OCI-LY7 (cell line): Measurements from ENCODE around the gene DLAT. TPM values are rescaled to one million over a fixed set of nuclear protein-coding genes. Genes with fewer than 3 reads are reported as not detected.
"Not testable (repeated sequence)": the region's sequence is repeated elsewhere in the genome, so short reads cannot be mapped to it uniquely, and the experiment has no call there.

Experiments used
- BruUV-seq: library from RNA; stranded (reverse); fragments of 400-500 nt; replicated peaks from 2 replicates; lab custom pipeline; 2021; lab: Mats Ljungman, UMichigan
- CTCF ChIA-PET: fragments of 300-600 bp; sonication (Branson Sonifier 250); formaldehyde crosslinking; loops from one replicate; lab custom pipeline; 2022; ENCODE audit warnings: antibody characterized with exemption; ENCODE audit not compliant: unreplicated experiment; lab: Charles Lee
- POLR2A ChIA-PET: fragments of 300-600 bp; sonication (Branson Sonifier 250); formaldehyde crosslinking; loops from one replicate; lab custom pipeline; 2022; ENCODE audit warnings: antibody characterized with exemption; lab: Charles Lee
- DNase-seq: peaks from one replicate; pipeline ENCODE4 v3.0.0-alpha.2; 2015; ENCODE audit warnings: low spot score
- H2AFZ ChIP-seq: fragments of 200-600 bp; sonication (generic), shearing (Covaris generic); 2 replicates; pipeline ENCODE4 v1.6.1; 2014; ENCODE audit warnings: mild to moderate bottlenecking, antibody characterized with exemption, low read length, moderate library complexity
- H3K27ac ChIP-seq: fragments of 200-600 bp; sonication (generic); 2 replicates; pipeline ENCODE4 v1.5.1; 2014; ENCODE audit warnings: mixed run types, low read depth, mild to moderate bottlenecking, moderate library complexity, low read length, inconsistent platforms; ENCODE audit not compliant: poor library complexity, severe bottlenecking
- H3K36me3 ChIP-seq: fragments of 200-600 bp; sonication (generic); 2 replicates; pipeline ENCODE4 v1.6.1; 2014; ENCODE audit warnings: mild to moderate bottlenecking, antibody characterized with exemption, low read length, moderate library complexity, mixed read lengths; ENCODE audit not compliant: insufficient read depth
- H3K4me1 ChIP-seq: fragments of 200-600 bp; sonication (generic); 2 replicates; pipeline ENCODE4 v1.5.1; 2014; ENCODE audit warnings: mild to moderate bottlenecking, low read length; ENCODE audit not compliant: insufficient read depth, poor library complexity, severe bottlenecking
- H3K4me2 ChIP-seq: fragments of 200-600 bp; sonication (generic); 2 replicates; pipeline ENCODE4 v1.6.1; 2014; ENCODE audit warnings: mild to moderate bottlenecking, low read length
- H3K4me3 ChIP-seq: fragments of 200-600 bp; sonication (generic); 2 replicates; pipeline ENCODE4 v1.5.1; 2014; ENCODE audit warnings: mild to moderate bottlenecking, low read depth, low read length; ENCODE audit not compliant: poor library complexity, severe bottlenecking
- H3K79me2 ChIP-seq: fragments of 200-600 bp; sonication (generic); 2 replicates; pipeline ENCODE4 v1.6.1; 2016; ENCODE audit warnings: low read depth, mild to moderate bottlenecking, low read length, moderate library complexity, mixed read lengths; ENCODE audit not compliant: insufficient read depth
- H3K9me2 ChIP-seq: fragments of 200-600 bp; sonication (generic); 2 replicates; pipeline ENCODE4 v1.6.1; 2016; ENCODE audit warnings: mild to moderate bottlenecking, low read length, mixed read lengths; ENCODE audit not compliant: insufficient read depth
- H3K9me3 ChIP-seq: fragments of 200-600 bp; sonication (generic); 2 replicates; pipeline ENCODE4 v1.6.1; 2014; ENCODE audit warnings: mild to moderate bottlenecking, mixed run types, low read length, mixed read lengths
- H4K20me1 ChIP-seq: fragments of 200-600 bp; sonication (generic); 2 replicates; pipeline ENCODE4 v1.6.1; 2014; ENCODE audit warnings: mild to moderate bottlenecking, antibody characterized with exemption, low read length, moderate library complexity, mixed read lengths; ENCODE audit not compliant: insufficient read depth
- CTCF ChIP-seq: fragments of 200-600 bp; sonication (generic); conservative IDR thresholded peaks from 2 replicates; pipeline ENCODE4 v1.5.1; 2014; ENCODE audit warnings: mild to moderate bottlenecking, antibody characterized with exemption, low read length, moderate library complexity, mixed read lengths
- EZH2phosphoT487 ChIP-seq: fragments of 200-600 bp; sonication (generic); IDR thresholded peaks from 2 replicates; pipeline ENCODE4 v1.6.1; 2018; ENCODE audit warnings: low read depth, borderline replicate concordance, mild to moderate bottlenecking, mixed run types, antibody characterized with exemption, low read length, moderate library complexity, mixed read lengths
- intact Hi-C: fragments of 100-400 bp; cut with micrococcal nuclease; formaldehyde crosslinking; loops from one replicate; pipeline ENCODE4 v1.10.0; 2022; ENCODE audit not compliant: unreplicated experiment
- total RNA-seq, 2 experiments: library from RNA; depleted of rRNA in 1 of 2; stranded (reverse); fragments of >200 nt in 1 of 2; shearing (Covaris generic) in 1 of 2; gene quantifications; 2 replicates each; pipeline ENCODE4 v1.2.3, GENCODE V29; 2014 to 2022

DLAT gene
- total RNA-seq, 2 experiments from 2014 or later: 42.0 to 54.1 TPM

GRCh38 chr11:112011451-112011850, 13.8 kb upstream of the DLAT start:
- H3K9me2 ChIP-seq, H3K27ac ChIP-seq, intact Hi-C loops, H3K9me3 ChIP-seq, BruUV-seq, H4K20me1 ChIP-seq, H3K79me2 ChIP-seq, H2AFZ ChIP-seq, H3K4me1 ChIP-seq, POLR2A ChIA-PET, H3K36me3 ChIP-seq, DNase-seq, H3K4me2 ChIP-seq, CTCF ChIA-PET, H3K4me3 ChIP-seq: not testable (repeated sequence)

DNA sequence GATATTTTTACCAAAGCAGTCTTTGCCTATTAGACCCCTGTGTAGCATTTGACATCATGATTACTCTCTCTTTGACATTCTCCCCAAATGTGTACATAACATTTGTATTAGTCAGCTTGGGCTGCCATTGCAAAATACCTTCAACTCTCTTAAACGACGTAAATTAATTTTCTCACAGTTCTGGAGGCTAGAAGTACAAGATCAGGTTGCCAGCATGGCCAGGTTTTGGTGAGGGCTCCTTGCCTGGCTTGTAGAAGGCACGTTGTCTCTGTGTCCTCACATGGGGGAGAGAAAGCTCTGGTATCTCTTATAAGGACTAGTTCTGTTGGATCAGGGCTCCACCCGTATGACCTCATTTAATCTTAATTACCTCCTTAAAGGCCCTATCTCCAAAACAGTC, 12.3 kb upstream of the DLAT start:
- intact Hi-C loops: no loop called here

GRCh38 chr11:112013497-112014164, 11.6 kb upstream of the DLAT start:
- TF ChIP-seq EZH2phosphoT487: no peak
- no peak for TF ChIP-seq CTCF
- intact Hi-C loops: no loop called here
- no peak overlapping the region for H3K4me2 ChIP-seq
- POLR2A ChIA-PET: no interaction called here
- H3K4me3 ChIP-seq: no peak overlapping the region
- H4K20me1 ChIP-seq: no peaks in the 10 kb centered on the region
- no peaks in the 10 kb centered on the region for H3K79me2 ChIP-seq
- CTCF ChIA-PET: no interaction called here
- H3K36me3 ChIP-seq: no peaks in the 10 kb centered on the region
- H3K4me1 ChIP-seq: no peaks in the 10 kb centered on the region
- no TSS peak for BruUV-seq
- H3K9me2 ChIP-seq: no peaks in the 10 kb centered on the region
- no peak for DNase-seq
- no peak overlapping the region for H2AFZ ChIP-seq
- no peaks in the 10 kb centered on the region for H3K9me3 ChIP-seq
- no peak overlapping the region for H3K27ac ChIP-seq

More for the DNA sequence above, 12.3 kb upstream of the DLAT start:
- Histone ChIP-seq H3K4me2 (no peak overlapping the region), H3K9me2 (no peaks in the 10 kb centered on the region), H3K4me1 (no peaks in the 10 kb centered on the region), H3K79me2 (no peaks in the 10 kb centered on the region), H4K20me1 (no peaks in the 10 kb centered on the region), H3K4me3 (no peak overlapping the region), H3K27ac (no peak overlapping the region), H2AFZ (no peak overlapping the region), H3K9me3 (no peaks in the 10 kb centered on the region), H3K36me3 (no peaks in the 10 kb centered on the region)
- TF ChIP-seq CTCF: no peak
- TF ChIP-seq EZH2phosphoT487: no peak
- ChIA-PET CTCF (no interaction called here), POLR2A (interaction anchor here (1.0 kb wide), 1 partner anchor 15 kb away, joined by 3 read pairs; no protein-coding TSS in a partner anchor)
- no TSS peak for BruUV-seq
- no peak for DNase-seq
